ENCODE data around the gene IL32.

DNA sequence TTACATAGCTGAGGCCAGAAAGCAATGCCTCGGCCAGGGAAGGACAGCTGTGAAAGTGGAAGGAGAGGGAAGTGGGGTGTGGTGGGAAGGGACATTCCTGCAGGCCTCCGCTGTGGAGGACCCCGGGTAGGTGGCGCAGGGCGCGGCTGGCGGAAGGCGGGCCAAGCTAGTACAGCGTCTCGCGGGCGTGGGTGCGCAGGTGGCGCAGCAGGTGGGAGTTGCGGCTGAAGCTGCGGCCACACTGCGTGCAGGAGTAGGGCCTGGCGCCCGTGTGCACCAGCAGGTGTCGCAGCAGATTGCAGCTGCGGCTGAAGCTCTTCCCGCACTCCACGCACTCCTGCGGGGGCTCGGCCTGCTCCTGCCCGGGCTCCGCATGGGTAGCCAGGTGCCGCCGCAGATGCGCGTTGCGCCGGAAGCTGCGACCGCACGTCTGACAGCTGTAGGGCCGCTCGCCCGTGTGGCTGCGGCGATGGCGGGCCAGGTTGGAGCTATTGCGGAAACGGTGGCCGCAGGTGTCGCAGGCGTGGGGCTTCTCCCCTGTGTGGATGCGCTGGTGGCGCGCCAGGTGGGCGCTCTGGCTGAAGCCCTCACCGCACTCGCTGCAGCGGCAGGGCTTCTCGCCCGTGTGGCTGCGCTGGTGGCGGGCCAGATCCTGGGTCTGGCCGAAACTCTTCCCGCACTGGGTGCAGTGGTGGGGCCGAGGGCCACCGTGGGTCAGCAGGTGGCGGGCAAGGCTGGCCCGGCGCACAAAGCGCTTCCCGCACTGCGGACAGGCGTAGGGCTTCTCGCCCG, 23.7 kb downstream of the IL32 start:
- no peak for TF ChIP-seq CTCF (conservative IDR thresholded peaks at IDR 0.05; ENCODE audit: low read depth, low read length)
- TF ChIP-seq, protein P1, sequence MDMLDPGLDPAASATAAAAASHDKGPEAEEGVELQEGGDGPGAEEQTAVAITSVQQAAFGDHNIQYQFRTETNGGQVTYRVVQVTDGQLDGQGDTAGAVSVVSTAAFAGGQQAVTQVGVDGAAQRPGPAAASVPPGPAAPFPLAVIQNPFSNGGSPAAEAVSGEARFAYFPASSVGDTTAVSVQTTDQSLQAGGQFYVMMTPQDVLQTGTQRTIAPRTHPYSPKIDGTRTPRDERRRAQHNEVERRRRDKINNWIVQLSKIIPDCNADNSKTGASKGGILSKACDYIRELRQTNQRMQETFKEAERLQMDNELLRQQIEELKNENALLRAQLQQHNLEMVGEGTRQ (IDR thresholded peaks at IDR 0.05; ENCODE audit: low read depth, low read length) = no peak
- no peak for TF ChIP-seq POLR2A (IDR thresholded peaks at IDR 0.05; ENCODE audit: low read depth, low read length)
- TF ChIP-seq, protein P2, sequence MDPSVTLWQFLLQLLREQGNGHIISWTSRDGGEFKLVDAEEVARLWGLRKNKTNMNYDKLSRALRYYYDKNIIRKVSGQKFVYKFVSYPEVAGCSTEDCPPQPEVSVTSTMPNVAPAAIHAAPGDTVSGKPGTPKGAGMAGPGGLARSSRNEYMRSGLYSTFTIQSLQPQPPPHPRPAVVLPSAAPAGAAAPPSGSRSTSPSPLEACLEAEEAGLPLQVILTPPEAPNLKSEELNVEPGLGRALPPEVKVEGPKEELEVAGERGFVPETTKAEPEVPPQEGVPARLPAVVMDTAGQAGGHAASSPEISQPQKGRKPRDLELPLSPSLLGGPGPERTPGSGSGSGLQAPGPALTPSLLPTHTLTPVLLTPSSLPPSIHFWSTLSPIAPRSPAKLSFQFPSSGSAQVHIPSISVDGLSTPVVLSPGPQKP (IDR thresholded peaks at IDR 0.05; ENCODE audit: borderline replicate concordance, low read depth, low read length) = no peak
- no peak for TF ChIP-seq RFX5 (IDR thresholded peaks at IDR 0.05; ENCODE audit: low read depth, low read length)
- TF ChIP-seq RAD21 (IDR thresholded peaks at IDR 0.05; ENCODE audit: low read length) = no peak
- no peak for TF ChIP-seq BHLHE40 (IDR thresholded peaks at IDR 0.05; ENCODE audit: low read depth, low read length)
- TF ChIP-seq MAZ (IDR thresholded peaks at IDR 0.05; ENCODE audit: borderline replicate concordance, low read depth, low read length) = no peak
- TF ChIP-seq MXI1 (IDR thresholded peaks at IDR 0.05; ENCODE audit: borderline replicate concordance, low read depth, low read length) = no peak

Data from IMR-90 (cell line).